Muscle of back (tissue), 11 donors: ENCODE measurements around the gene GPR3. TPM values are rescaled to one million over a fixed set of nuclear protein-coding genes. Genes with fewer than 3 reads are reported as not detected.
"Not testable (repeated sequence)": the region's sequence is repeated elsewhere in the genome, so short reads cannot be mapped to it uniquely, and the experiment has no call there.

Experiments used
- DNase-seq, 3 donors: peaks; one replicate each; pipeline versions ENCODE4 v3.0.0 to v3.0.0-alpha.2; 2013
- polyA plus RNA-seq, 10 donors: library from polyadenylated mRNA; unstranded; fragments of 120-200 nt; gene quantifications; one replicate each; pipeline ENCODE4 v1.2.1, GENCODE V29; 2013; ENCODE audit not compliant: insufficient read length in 10 of 10

Gene GPR3
- polyA plus RNA-seq, 10 donors, result 0.42 to 1.2 (median 0.96) TPM

GRCh38 chr1:27377760-27378495 is 14.5 kb upstream of the GPR3 start:
- no peak for DNase-seq

GRCh38 chr1:27379564-27380122 is 12.8 kb upstream of the GPR3 start:
- no peak for DNase-seq

GRCh38 chr1:27380224-27380623 is 12.2 kb upstream of the GPR3 start:
- no peak for DNase-seq

- DNase-seq, result no peak
These were observed 11.4 kb upstream of the GPR3 start for GRCh38 chr1:27380766-27381733.

- no peak for DNase-seq
These were observed 10.3 kb upstream of the GPR3 start for GRCh38 chr1:27381969-27382762.

GRCh38 chr1:27383039-27383605 is 9.3 kb upstream of the GPR3 start, which contains the start of gene CD164L2:
CD164L2 (minus strand) TSS chr1:27383333; CDS start chr1:27383239, 94 bp downstream.
- DNase-seq, result no peak

GRCh38 chr1:27383661-27384060 is 8.8 kb upstream of the GPR3 start:
- DNase-seq, result no peak

- not testable (repeated sequence) for DNase-seq
These were observed 7.6 kb upstream of the GPR3 start for GRCh38 chr1:27384797-27385196.

GRCh38 chr1:27388337-27389005 is 4.0 kb upstream of the GPR3 start:
- no peak for DNase-seq

- DNase-seq, result peak in 1 of 3 donors; percentile 61
These were observed 819 bp upstream of the GPR3 start for GRCh38 chr1:27391511-27392095.

- DNase-seq, result no peak
These were observed 585 bp downstream of the GPR3 start for GRCh38 chr1:27392778-27393635.

GRCh38 chr1:27393641-27394281 is 1.3 kb downstream of the GPR3 start:
- DNase-seq, result no peak

GRCh38 chr1:27394282-27394658 is 1.8 kb downstream of the GPR3 start:
- no peak for DNase-seq

- DNase-seq, result no peak
These were observed 2.5 kb downstream of the GPR3 start for GRCh38 chr1:27394925-27395324.

GRCh38 chr1:27395441-27396195 is 3.2 kb downstream of the GPR3 start:
- peak; percentile 59 to 85 (median 80) for DNase-seq

- DNase-seq, result no peak
These were observed 4.7 kb downstream of the GPR3 start for GRCh38 chr1:27397110-27397509.

- no peak for DNase-seq
These were observed 5.3 kb downstream of the GPR3 start for GRCh38 chr1:27397749-27398148.
